ENCODE results near the gene PTGER2.

DNA sequence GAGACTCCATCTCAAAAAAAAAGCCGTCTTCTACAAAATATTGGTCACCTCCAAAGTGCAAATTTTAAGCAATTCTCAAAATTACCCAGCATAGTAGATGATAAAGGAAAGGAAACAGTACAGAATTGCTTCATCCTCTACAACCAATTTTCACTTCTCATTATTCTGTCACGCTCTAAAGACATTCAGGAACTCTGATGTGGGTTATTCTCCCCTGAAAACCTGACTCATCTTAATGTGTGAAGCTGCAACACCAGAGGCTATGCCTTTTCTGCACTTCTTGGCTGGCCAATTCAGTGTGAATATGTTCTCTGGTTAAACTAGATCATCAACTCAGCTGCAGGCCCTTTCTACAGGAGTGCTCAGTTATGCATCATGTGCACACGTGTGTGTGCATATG lies 11.0 kb downstream of the PTGER2 start:
- TF ChIP-seq POLR2A (IDR thresholded peaks at IDR 0.05; ENCODE audit: low read depth, low read length) = no peak
- TF ChIP-seq POLR2AphosphoS5 (IDR thresholded peaks at IDR 0.05; ENCODE audit: low read depth, low read length) = no peak
- TF ChIP-seq TAF1 (IDR thresholded peaks at IDR 0.05; ENCODE audit: borderline replicate concordance, low read depth, low read length) = no peak

Measured in GM12892 (cell line).